Measurements from ENCODE around the gene SORCS1.

DNA sequence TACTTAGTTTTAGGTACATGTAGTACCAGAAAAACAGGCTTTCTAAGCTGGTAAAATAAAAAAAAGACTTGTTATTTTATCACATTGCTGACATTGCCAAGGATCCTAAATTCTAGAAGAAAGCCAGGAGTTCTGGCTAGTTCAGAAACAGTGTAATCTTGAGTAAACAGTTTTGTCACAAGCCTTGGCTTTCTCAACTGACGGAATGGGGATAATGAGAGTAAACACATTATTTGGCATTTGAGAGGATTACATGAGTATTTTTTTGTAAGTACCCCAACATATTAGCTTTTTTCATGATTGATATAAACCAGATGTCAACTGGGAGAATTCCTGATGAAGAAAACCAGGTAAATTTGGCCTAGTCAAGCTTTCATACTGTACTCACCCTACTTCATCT is 269.8 kb downstream of the SORCS1 start:
- TF ChIP-seq, protein P1, sequence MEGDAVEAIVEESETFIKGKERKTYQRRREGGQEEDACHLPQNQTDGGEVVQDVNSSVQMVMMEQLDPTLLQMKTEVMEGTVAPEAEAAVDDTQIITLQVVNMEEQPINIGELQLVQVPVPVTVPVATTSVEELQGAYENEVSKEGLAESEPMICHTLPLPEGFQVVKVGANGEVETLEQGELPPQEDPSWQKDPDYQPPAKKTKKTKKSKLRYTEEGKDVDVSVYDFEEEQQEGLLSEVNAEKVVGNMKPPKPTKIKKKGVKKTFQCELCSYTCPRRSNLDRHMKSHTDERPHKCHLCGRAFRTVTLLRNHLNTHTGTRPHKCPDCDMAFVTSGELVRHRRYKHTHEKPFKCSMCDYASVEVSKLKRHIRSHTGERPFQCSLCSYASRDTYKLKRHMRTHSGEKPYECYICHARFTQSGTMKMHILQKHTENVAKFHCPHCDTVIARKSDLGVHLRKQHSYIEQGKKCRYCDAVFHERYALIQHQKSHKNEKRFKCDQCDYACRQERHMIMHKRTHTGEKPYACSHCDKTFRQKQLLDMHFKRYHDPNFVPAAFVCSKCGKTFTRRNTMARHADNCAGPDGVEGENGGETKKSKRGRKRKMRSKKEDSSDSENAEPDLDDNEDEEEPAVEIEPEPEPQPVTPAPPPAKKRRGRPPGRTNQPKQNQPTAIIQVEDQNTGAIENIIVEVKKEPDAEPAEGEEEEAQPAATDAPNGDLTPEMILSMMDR (IDR thresholded peaks at IDR 0.05), result no peak
- TF ChIP-seq POLR2AphosphoS5 (IDR thresholded peaks at IDR 0.05), result no peak
